Ishikawa (cell line): ENCODE measurements around the gene HOXB6.

Experiments
- CEBPB ChIP-seq: IDR thresholded peaks from 2 replicates; pipeline ENCODE4 v1.6.1; 2012
- CREB1 ChIP-seq: IDR thresholded peaks from 2 replicates; pipeline ENCODE4 v1.6.1; 2012; ENCODE audit warnings: low read depth
- EGR1 ChIP-seq: IDR thresholded peaks from 2 replicates; pipeline ENCODE4 v1.6.1; 2012
- EP300 ChIP-seq: IDR thresholded peaks from 2 replicates; pipeline ENCODE4 v1.6.1; 2012; ENCODE audit warnings: borderline replicate concordance
- FOXM1 ChIP-seq: IDR thresholded peaks from 2 replicates; pipeline ENCODE4 v1.6.1; 2012; ENCODE audit warnings: low read depth, borderline replicate concordance
- NFIC ChIP-seq: IDR thresholded peaks from 2 replicates; pipeline ENCODE4 v1.6.1; 2012
- RAD21 ChIP-seq: IDR thresholded peaks from 2 replicates; pipeline ENCODE4 v1.6.1; 2012; ENCODE audit warnings: low read depth
- TAF1 ChIP-seq: IDR thresholded peaks from 2 replicates; pipeline ENCODE4 v1.6.1; 2012; ENCODE audit warnings: low read depth, mild to moderate bottlenecking
- TCF12 ChIP-seq: IDR thresholded peaks from 2 replicates; pipeline ENCODE4 v1.6.1; 2012; ENCODE audit warnings: low read depth
- TEAD4 ChIP-seq: IDR thresholded peaks from 2 replicates; pipeline ENCODE4 v1.6.1; 2012
- YY1 ChIP-seq: IDR thresholded peaks from 2 replicates; pipeline ENCODE4 v1.6.1; 2012; ENCODE audit warnings: low read depth
- ZBTB7A ChIP-seq: IDR thresholded peaks from 2 replicates; pipeline ENCODE4 v1.6.1; 2012; ENCODE audit warnings: low read depth
- TF ChIP-seq, protein P1 (sequence below): IDR thresholded peaks from 2 replicates; pipeline ENCODE4 v1.6.1; 2012
- TF ChIP-seq, protein P2 (sequence below): IDR thresholded peaks from 2 replicates; pipeline ENCODE4 v1.6.1; 2012; ENCODE audit warnings: low read depth, mild to moderate bottlenecking
- TF ChIP-seq, protein P3 (sequence below): IDR thresholded peaks from 2 replicates; pipeline ENCODE4 v1.6.1; 2012

Gene HOXB6

DNA sequence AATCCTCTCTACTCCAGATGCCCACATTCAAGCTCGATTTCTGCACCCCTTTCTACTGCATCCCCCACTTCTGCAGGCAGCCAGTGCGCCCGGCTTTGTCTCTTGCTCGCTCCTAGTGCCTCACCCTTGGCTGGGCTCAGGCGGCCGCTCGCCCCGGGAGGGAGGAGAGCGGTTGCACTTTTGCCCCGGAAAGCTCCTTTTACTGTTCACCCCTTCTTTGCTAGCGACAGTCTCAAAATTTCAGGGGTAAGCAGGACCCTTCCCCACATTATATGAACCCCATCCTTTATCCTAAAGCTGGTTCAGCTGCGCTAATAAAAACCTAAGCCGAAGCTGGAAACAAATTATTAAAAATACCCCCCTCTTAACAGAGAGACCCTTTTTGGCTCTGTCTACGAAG, 12.2 kb downstream of the HOXB6 start:
- TF ChIP-seq TCF12, result no peak
- TF ChIP-seq CREB1, result no peak
- TF ChIP-seq EGR1, result no peak
- no peak for TF ChIP-seq TAF1
- TF ChIP-seq RAD21, result no peak
- no peak for TF ChIP-seq EP300
- TF ChIP-seq, protein P1, sequence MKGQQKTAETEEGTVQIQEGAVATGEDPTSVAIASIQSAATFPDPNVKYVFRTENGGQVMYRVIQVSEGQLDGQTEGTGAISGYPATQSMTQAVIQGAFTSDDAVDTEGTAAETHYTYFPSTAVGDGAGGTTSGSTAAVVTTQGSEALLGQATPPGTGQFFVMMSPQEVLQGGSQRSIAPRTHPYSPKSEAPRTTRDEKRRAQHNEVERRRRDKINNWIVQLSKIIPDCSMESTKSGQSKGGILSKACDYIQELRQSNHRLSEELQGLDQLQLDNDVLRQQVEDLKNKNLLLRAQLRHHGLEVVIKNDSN, result no peak
- TF ChIP-seq YY1, result no peak
- no peak for TF ChIP-seq ZBTB7A
- no peak for TF ChIP-seq FOXM1
- TF ChIP-seq, protein P2, sequence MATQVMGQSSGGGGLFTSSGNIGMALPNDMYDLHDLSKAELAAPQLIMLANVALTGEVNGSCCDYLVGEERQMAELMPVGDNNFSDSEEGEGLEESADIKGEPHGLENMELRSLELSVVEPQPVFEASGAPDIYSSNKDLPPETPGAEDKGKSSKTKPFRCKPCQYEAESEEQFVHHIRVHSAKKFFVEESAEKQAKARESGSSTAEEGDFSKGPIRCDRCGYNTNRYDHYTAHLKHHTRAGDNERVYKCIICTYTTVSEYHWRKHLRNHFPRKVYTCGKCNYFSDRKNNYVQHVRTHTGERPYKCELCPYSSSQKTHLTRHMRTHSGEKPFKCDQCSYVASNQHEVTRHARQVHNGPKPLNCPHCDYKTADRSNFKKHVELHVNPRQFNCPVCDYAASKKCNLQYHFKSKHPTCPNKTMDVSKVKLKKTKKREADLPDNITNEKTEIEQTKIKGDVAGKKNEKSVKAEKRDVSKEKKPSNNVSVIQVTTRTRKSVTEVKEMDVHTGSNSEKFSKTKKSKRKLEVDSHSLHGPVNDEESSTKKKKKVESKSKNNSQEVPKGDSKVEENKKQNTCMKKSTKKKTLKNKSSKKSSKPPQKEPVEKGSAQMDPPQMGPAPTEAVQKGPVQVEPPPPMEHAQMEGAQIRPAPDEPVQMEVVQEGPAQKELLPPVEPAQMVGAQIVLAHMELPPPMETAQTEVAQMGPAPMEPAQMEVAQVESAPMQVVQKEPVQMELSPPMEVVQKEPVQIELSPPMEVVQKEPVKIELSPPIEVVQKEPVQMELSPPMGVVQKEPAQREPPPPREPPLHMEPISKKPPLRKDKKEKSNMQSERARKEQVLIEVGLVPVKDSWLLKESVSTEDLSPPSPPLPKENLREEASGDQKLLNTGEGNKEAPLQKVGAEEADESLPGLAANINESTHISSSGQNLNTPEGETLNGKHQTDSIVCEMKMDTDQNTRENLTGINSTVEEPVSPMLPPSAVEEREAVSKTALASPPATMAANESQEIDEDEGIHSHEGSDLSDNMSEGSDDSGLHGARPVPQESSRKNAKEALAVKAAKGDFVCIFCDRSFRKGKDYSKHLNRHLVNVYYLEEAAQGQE, result no peak
- TF ChIP-seq CEBPB, result no peak
- TF ChIP-seq, protein P3, sequence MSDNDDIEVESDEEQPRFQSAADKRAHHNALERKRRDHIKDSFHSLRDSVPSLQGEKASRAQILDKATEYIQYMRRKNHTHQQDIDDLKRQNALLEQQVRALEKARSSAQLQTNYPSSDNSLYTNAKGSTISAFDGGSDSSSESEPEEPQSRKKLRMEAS, result no peak
- TF ChIP-seq TEAD4, result no peak
- no peak for TF ChIP-seq NFIC

DNA sequence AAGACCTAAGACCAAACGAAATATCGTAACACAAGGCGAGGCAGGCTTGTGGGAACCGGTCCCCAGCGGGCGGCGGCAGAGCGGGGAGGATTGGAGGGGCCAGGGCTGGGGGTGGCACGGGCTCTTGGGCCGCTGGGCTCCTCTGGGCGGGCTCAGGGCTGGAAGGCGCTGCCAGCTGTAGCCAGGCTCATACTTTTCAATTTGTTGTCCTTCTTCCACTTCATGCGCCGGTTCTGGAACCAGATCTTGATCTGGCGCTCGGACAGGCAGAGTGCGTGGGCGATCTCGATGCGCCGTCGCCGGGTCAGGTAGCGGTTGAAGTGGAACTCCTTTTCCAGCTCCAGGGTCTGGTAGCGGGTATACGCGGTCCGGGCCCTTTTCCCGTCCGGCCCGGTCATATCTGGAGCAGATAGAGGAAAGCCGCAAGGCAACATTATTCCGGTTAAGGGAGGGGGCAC, 12.7 kb downstream of the HOXB6 start:
- TF ChIP-seq, protein P3, result 0 out of 2 replicates have a peak, but pooled peaks have one; percentile 15
- TF ChIP-seq EGR1 (peak; percentile 68), RAD21 (no peak)

DNA sequence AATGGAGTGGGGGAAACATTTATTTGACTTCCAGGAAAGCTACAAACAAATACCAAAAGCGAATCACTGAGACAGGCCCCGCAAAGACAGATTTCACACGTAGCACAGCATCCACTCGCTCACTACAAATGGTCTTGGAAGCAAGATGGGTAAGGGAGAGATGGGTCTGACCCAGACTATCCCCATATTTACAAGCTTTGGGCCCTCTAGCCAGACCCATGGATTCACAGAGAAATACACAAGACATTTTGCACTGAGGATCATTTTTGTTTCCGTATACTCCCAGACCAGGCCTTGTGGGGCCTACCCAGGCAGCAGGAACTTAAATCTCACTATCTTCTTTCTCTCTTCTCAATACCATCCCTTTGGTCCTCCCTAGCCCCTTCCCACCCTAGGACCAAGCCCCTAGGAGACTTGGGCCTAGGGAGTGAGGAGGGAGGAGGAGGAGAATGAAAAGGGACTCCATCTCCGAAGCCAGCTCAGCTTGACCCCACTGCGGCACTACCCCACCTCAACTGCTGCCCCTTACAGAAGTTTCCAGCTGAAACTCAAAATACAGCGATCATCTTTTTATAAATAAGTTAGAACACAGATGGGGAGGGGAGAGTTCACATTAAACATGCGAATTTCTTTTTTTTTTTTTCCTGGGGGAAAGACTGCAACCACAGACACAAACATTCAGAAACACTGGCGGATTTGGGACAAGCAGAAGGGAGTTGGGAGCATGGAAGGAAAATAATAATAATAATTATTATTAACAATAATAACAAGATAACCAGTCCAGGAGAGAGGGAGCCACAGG, 13.3 kb downstream of the HOXB6 start:
- TF ChIP-seq TEAD4 (no peak), NFIC (no peak), YY1 (no peak), TAF1 (no peak), TCF12 (no peak)
- TF ChIP-seq, protein P3, result no peak

DNA sequence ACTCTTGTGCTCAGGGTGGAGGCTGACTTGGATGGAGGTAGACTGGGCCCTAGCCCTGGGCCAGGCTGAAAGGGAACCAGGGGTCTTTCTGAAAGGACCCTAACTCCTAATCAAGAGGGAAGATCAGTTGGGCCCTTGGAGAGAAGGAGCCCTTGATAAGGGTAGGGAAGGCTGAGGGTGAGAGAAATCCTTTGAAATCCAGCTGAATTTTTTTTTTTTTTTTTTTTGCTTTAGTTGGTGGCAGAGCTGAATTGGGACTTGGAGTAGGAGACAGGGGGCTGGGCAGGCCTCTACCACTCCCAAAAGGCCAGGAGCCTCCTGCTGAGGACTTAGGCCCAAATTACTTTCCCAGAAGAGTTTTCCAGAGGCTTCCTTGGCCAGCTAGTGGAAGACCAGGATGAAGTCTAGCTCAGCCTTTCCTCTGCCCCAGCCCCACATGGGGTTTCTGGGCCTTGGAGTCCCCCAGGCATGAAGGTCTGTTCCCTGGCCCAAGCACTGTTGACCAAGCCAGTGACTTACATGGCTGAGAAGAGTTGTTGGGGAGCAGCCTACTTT, 14.1 kb downstream of the HOXB6 start:
- no peak for TF ChIP-seq CEBPB
- TF ChIP-seq, protein P1, result no peak
- TF ChIP-seq RAD21, result no peak
- TF ChIP-seq TAF1, result no peak
- no peak for TF ChIP-seq ZBTB7A
- TF ChIP-seq, protein P3, result no peak
- TF ChIP-seq YY1, result no peak
- no peak for TF ChIP-seq NFIC
- TF ChIP-seq, protein P2, result no peak

DNA sequence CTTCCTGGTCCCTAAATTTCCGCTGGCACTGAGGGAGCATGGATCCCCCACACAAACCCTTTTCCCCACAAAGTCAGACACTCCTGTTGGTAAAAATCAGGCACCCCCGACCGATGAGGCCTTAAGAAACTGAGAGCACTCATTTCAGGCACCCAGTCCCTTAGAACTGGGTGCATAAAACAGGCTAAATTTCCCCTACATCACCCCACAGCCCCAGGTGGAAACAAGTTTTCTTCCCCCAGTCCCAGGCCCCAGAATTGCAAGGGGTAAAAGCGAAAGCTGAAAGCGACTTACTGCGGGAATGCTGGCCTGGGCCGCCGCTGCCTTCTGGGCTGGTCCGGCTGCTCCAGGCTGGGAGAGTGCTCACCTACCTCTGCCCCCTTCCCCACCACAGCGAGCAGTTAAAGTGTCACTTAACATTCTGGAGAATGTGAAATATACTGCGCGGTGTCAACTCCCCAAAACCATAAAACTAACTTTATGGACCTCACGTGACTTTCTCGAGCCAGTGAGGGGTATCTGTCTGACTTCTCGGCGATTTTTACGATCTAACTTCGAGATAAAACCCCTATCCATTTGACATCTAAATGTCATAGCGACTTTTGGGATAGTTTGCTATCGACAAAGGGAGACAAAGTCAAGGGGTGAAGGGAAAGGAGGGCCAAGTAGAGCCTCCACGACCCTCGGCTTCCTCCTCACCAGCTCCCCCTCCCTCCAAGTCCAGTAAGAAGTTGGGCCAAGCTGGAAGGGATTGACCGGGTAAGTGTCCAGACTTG, 14.8 kb downstream of the HOXB6 start, which contains the start of gene HOXB3:
Gene HOXB3 (minus strand): TSS at position 411 of the 776 bp plus-strand sequence. CDS start 37,767 bp downstream, outside the sequence.
- TF ChIP-seq YY1 (no peak), RAD21 (no peak), TCF12 (peak; percentile 55), EP300 (peak; percentile 29; the same call in 1 of the 2 replicates), TEAD4 (peak; percentile 28; the same call in 1 of the 2 replicates), CEBPB (no peak), FOXM1 (no peak), TAF1 (peak; percentile 34; the same call in 1 of the 2 replicates), EGR1 (no peak), NFIC (no peak), CREB1 (no peak), ZBTB7A (no peak)
- TF ChIP-seq, protein P3, result no peak
- TF ChIP-seq, protein P1, result peak; percentile 84
- TF ChIP-seq, protein P2, result no peak
